Astrocyte (in vitro differentiated cells and primary cell): ENCODE data around the gene C15orf39.

Source experiments
- CTCF ChIP-seq: IDR thresholded peaks from 2 replicates; pipeline ENCODE4 v1.5.1; 2011; ENCODE audit warnings: low read depth, mild to moderate bottlenecking, inconsistent platforms, low read length, moderate library complexity; ENCODE audit not compliant: insufficient read depth
- EZH2 ChIP-seq: IDR thresholded peaks from 2 replicates; pipeline ENCODE4 v1.6.1; 2012; ENCODE audit warnings: mild to moderate bottlenecking, low read length, inconsistent platforms; ENCODE audit not compliant: insufficient read depth

GRCh38 chr15:75206803-75207617 lies 5.3 kb downstream of the C15orf39 start:
- TF ChIP-seq EZH2 (no peak), CTCF (no peak)
